Measurements from ENCODE around the gene SLC35G1. TPM values are rescaled to one million over a fixed set of nuclear protein-coding genes. Genes with fewer than 3 reads are reported as not detected.

The SLC35G1 gene
- total and polyA plus RNA-seq, 11 donors = 1.3 to 4.1 (median 2.0) TPM

- DNase-seq (no peak), ATAC-seq (no peak)
- intact Hi-C loops (cut with DNase I) = loop anchor here in 2 of 10 donors (5.0 to 10.0 kb wide), 2 partner anchors 174 to 312 kb away; no protein-coding TSS in a partner anchor
- H3K27me3 ChIP-seq = peaks cover 0 to 3% (median 0%) of the 10 kb centered on the region in 9 donors
- H3K27ac ChIP-seq = no peak overlapping the region
- WGBS, 4 donors = 77 to 80% (median 79%) methylated on average over 10 of the region's 10 CpGs
- no peaks in the 10 kb centered on the region for H3K4me1 ChIP-seq
- H3K36me3 ChIP-seq = no peaks in the 10 kb centered on the region
- no peak for TF ChIP-seq POLR2A (IDR thresholded peaks at IDR 0.05)
- no peak for TF ChIP-seq CTCF (IDR thresholded peaks at IDR 0.05)
- H3K4me3 ChIP-seq = no peak overlapping the region
- H3K9me3 ChIP-seq = peaks cover 0 to 6% (median 0%) of the 10 kb centered on the region in 12 donors
Observed at GRCh38 chr10:93856349-93857145, 37.2 kb upstream of the SLC35G1 start.

GRCh38 chr10:93859049-93859655 is 34.6 kb upstream of the SLC35G1 start:
- H3K27ac ChIP-seq = no peak overlapping the region
- H3K27me3 ChIP-seq = peaks cover 0 to 3% (median 0%) of the 10 kb centered on the region in 9 donors
- H3K4me1 ChIP-seq = no peaks in the 10 kb centered on the region
- ATAC-seq (no peak), DNase-seq (no peak)
- TF ChIP-seq POLR2A (IDR thresholded peaks at IDR 0.05) (no peak), CTCF (IDR thresholded peaks at IDR 0.05) (peak in 8 of 12 donors; percentile 13 to 40 (median 24))
- intact Hi-C loops (cut with DNase I) = loop anchor here in 2 of 10 donors (5.0 to 10.0 kb wide), 2 partner anchors 177 to 314 kb away; no protein-coding TSS in a partner anchor
- 36 to 42% (median 38%) methylated on average over 3 of the region's 3 CpGs for WGBS, 4 donors
- no peak overlapping the region for H3K4me3 ChIP-seq
- no peaks in the 10 kb centered on the region for H3K36me3 ChIP-seq
- H3K9me3 ChIP-seq = no peaks in the 10 kb centered on the region

- ATAC-seq (no peak), DNase-seq (no peak)
- Histone ChIP-seq H3K9me3 (no peaks in the 10 kb centered on the region), H3K27me3 (peaks cover 0 to 3% (median 0%) of the 10 kb centered on the region in 9 donors), H3K4me1 (no peaks in the 10 kb centered on the region), H3K4me3 (no peak overlapping the region), H3K36me3 (no peaks in the 10 kb centered on the region), H3K27ac (no peak overlapping the region)
- TF ChIP-seq CTCF (IDR thresholded peaks at IDR 0.05) = no peak
- TF ChIP-seq POLR2A (IDR thresholded peaks at IDR 0.05) = no peak
- 82 to 94% (median 87%) methylated on average over 2 of the region's 2 CpGs for WGBS, 4 donors
- intact Hi-C loops (cut with DNase I) = no loop called here
Observed at GRCh38 chr10:93861825-93862224, 32.0 kb upstream of the SLC35G1 start.

- no peak for ATAC-seq
- no peaks in the 10 kb centered on the region for H3K9me3 ChIP-seq
- intact Hi-C loops (cut with DNase I) = no loop called here
- no peak for TF ChIP-seq POLR2A (IDR thresholded peaks at IDR 0.05)
- TF ChIP-seq CTCF (IDR thresholded peaks at IDR 0.05) = no peak
- 69 to 85% (median 82%) methylated on average over 5 to 6 of the region's 6 CpGs for WGBS, 4 donors
- H3K36me3 ChIP-seq = no peaks in the 10 kb centered on the region
- H3K27me3 ChIP-seq = peaks cover 0 to 5% (median 0%) of the 10 kb centered on the region in 9 donors
- H3K4me1 ChIP-seq = no peaks in the 10 kb centered on the region
- no peak for DNase-seq
- no peak overlapping the region for H3K4me3 ChIP-seq
- no peak overlapping the region for H3K27ac ChIP-seq
Observed at GRCh38 chr10:93865794-93866425, 27.9 kb upstream of the SLC35G1 start.
